IMR-90 (cell line): ENCODE measurements around the gene CACNA2D3. TPM values are rescaled to one million over a fixed set of nuclear protein-coding genes. Genes with fewer than 3 reads are reported as not detected.

Source experiments
- ATAC-seq: fragments of 200-7000 bp; cut with Tn5 transposase; 2 replicates; pipeline ENCODE4 v1.9.1; 2020; ENCODE audit warnings: low read depth, mild to moderate bottlenecking, moderate library complexity
- BruUV-seq: library from RNA; stranded (reverse); fragments of 400-500 nt; replicated peaks from 2 replicates; lab custom pipeline; 2021; lab: Mats Ljungman, UMichigan
- CTCF ChIA-PET: fragments of 300-600 bp; formaldehyde crosslinking; extraction: SDS; loops from one replicate; lab custom pipeline; 2021; ENCODE audit warnings: antibody characterized with exemption; lab: Yijun Ruan, JAX
- POLR2A ChIA-PET: fragments of 300-600 bp; sonication (Branson Sonifier 250); formaldehyde crosslinking; loops from one replicate; lab custom pipeline; 2022; ENCODE audit warnings: antibody characterized with exemption; ENCODE audit not compliant: unreplicated experiment; lab: Charles Lee
- DNase-seq: peaks from one replicate; pipeline ENCODE4 v3.0.0; 2013
- H2AFZ ChIP-seq: replicated peaks from 2 replicates; pipeline ENCODE3; 2013; ENCODE audit warnings: low read length, mild to moderate bottlenecking; ENCODE audit not compliant: poor library complexity
- H2AK5ac ChIP-seq: 2 replicates; pipeline ENCODE4 v1.6.1; 2013; ENCODE audit warnings: low read depth, low read length, inconsistent platforms
- H2AK9ac ChIP-seq: replicated peaks from 2 replicates; pipeline ENCODE3; 2013; ENCODE audit warnings: mild to moderate bottlenecking, low read depth, low read length, moderate library complexity; ENCODE audit not compliant: poor library complexity
- H2BK120ac ChIP-seq: 2 replicates; pipeline ENCODE4 v1.6.1; 2013; ENCODE audit warnings: low read depth, low read length, inconsistent platforms
- H2BK15ac ChIP-seq: 3 replicates; pipeline ENCODE4 v1.6.1; 2013; ENCODE audit warnings: low read depth, low read length, inconsistent platforms
- H2BK20ac ChIP-seq: 2 replicates; pipeline ENCODE4 v1.6.1; 2013; ENCODE audit warnings: low read depth, mild to moderate bottlenecking, inconsistent platforms, low read length, moderate library complexity
- H2BK5ac ChIP-seq: 2 replicates; pipeline ENCODE4 v1.6.1; 2013; ENCODE audit warnings: mild to moderate bottlenecking, low read depth, low read length, inconsistent platforms; ENCODE audit not compliant: poor library complexity, severe bottlenecking
- H3K14ac ChIP-seq: replicated peaks from 2 replicates; pipeline ENCODE4 v1.6.1; 2013; ENCODE audit warnings: low read depth, low read length, inconsistent platforms
- H3K18ac ChIP-seq: 2 replicates; pipeline ENCODE4 v1.6.1; 2013; ENCODE audit warnings: low read depth, low read length, control low read depth
- H3K23ac ChIP-seq: 2 replicates; pipeline ENCODE4 v1.6.1; 2013; ENCODE audit warnings: low read depth, low read length, inconsistent platforms
- H3K27ac ChIP-seq: 2 replicates; pipeline ENCODE4 v1.5.1; 2013; ENCODE audit warnings: mild to moderate bottlenecking, control low read depth, low read length; ENCODE audit not compliant: insufficient read depth
- H3K27me3 ChIP-seq: 2 replicates; pipeline ENCODE4 v1.6.1; 2013; ENCODE audit warnings: low read length; ENCODE audit not compliant: control insufficient read depth, insufficient read depth
- H3K36me3 ChIP-seq: 2 replicates; pipeline ENCODE4 v1.6.1; 2013; ENCODE audit warnings: low read length, mixed read lengths; ENCODE audit not compliant: control insufficient read depth, insufficient read depth
- H3K4ac ChIP-seq: 2 replicates; pipeline ENCODE4 v1.6.1; 2013; ENCODE audit warnings: low read depth, low read length, inconsistent platforms
- H3K4me1 ChIP-seq: 2 replicates; pipeline ENCODE4 v1.6.1; 2013; ENCODE audit warnings: low read length, mixed read lengths; ENCODE audit not compliant: control insufficient read depth, insufficient read depth
- H3K4me2 ChIP-seq: 2 replicates; pipeline ENCODE4 v1.6.1; 2013; ENCODE audit warnings: low read depth, mild to moderate bottlenecking, control low read depth, low read length, moderate library complexity
- H3K4me3 ChIP-seq: 2 replicates; pipeline ENCODE4 v1.5.1; 2013; ENCODE audit warnings: low read depth, mild to moderate bottlenecking, control low read depth, low read length, moderate library complexity; ENCODE audit not compliant: insufficient read depth
- H3K56ac ChIP-seq: 2 replicates; pipeline ENCODE4 v1.6.1; 2013; ENCODE audit warnings: low read length, inconsistent platforms; ENCODE audit not compliant: insufficient read depth; ENCODE audit errors: extremely low read depth
- H3K79me1 ChIP-seq, 2 experiments: 2 replicates each; pipeline ENCODE4 v1.6.1; 2013; ENCODE audit warnings: low read length in 2 of 2, inconsistent platforms in 1 of 2, low read depth in 1 of 2
- H3K9ac ChIP-seq: 2 replicates; pipeline ENCODE4 v1.6.1; 2013; ENCODE audit warnings: low read depth, low read length, control low read depth
- H3K9me1 ChIP-seq: 2 replicates; pipeline ENCODE4 v1.6.1; 2013; ENCODE audit warnings: low read length, inconsistent platforms; ENCODE audit not compliant: insufficient read depth
- H3K9me3 ChIP-seq: 2 replicates; pipeline ENCODE4 v1.6.1; 2013; ENCODE audit warnings: low read length; ENCODE audit not compliant: control insufficient read depth, insufficient read depth
- H4K20me1 ChIP-seq: 2 replicates; pipeline ENCODE4 v1.6.1; 2013; ENCODE audit warnings: low read length, inconsistent platforms; ENCODE audit not compliant: insufficient read depth
- H4K5ac ChIP-seq: 2 replicates; pipeline ENCODE4 v1.6.1; 2013; ENCODE audit warnings: mild to moderate bottlenecking, low read depth, low read length, control low read depth
- H4K8ac ChIP-seq, 2 experiments: 2 replicates each; pipeline ENCODE4 v1.6.1; 2013; ENCODE audit warnings: low read depth in 2 of 2, low read length in 2 of 2, control low read depth in 1 of 2, inconsistent platforms in 1 of 2
- H4K91ac ChIP-seq: 2 replicates; pipeline ENCODE4 v1.6.1; 2013; ENCODE audit warnings: low read depth, low read length, inconsistent platforms; ENCODE audit not compliant: insufficient read depth
- CHD1 ChIP-seq: IDR thresholded peaks from 2 replicates; pipeline ENCODE4 v1.6.1; 2012; ENCODE audit warnings: low read depth, low read length, improper control_type of control experiment
- MAFK ChIP-seq: IDR thresholded peaks from 2 replicates; pipeline ENCODE4 v1.6.1; 2012; ENCODE audit warnings: low read depth, low read length, improper control_type of control experiment
- RAD21 ChIP-seq: IDR thresholded peaks from 2 replicates; pipeline ENCODE4 v1.6.1; 2012; ENCODE audit warnings: low read length, improper control_type of control experiment
- SMC3 ChIP-seq: fragments of 150-350 bp; IDR thresholded peaks from 2 replicates; pipeline ENCODE4 v1.6.1; 2016; ENCODE audit warnings: low read depth, mild to moderate bottlenecking, antibody characterized with exemption, low read length, moderate library complexity
- WGBS, 2 experiments: methylation state at CpG; one replicate each; pipeline versions ENCODE4 v1.1.5 to v1.1.7; 2013; ENCODE audit warnings: missing lambda C conversion rate in 2 of 2; ENCODE audit not compliant: insufficient read length in 1 of 2; ENCODE audit errors: extremely low coverage in 2 of 2; 5-methylcytosine and 5-hydroxymethylcytosine counted together
- dilution Hi-C: fragments of 300-500 bp; cut with HindIII; formaldehyde crosslinking; loops from one replicate; pipeline ENCODE4 v1.14.3; 2018; ENCODE audit warnings: low sequenced_read_pairs; ENCODE audit not compliant: unreplicated experiment
- in situ Hi-C: fragments of 300-500 bp; cut with MboI; formaldehyde crosslinking; loops from 3 replicates; pipeline ENCODE4 v1.14.3; 2019; ENCODE audit warnings: low sequenced_read_pairs, inconsistent platforms, mixed read lengths
- intact Hi-C: fragments of 100-400 bp; cut with micrococcal nuclease; formaldehyde crosslinking; loops from 2 replicates; pipeline ENCODE4 v1.10.0; 2022
- polyA plus RNA-seq, 3 experiments: library from polyadenylated mRNA; depleted of rRNA; stranded (reverse); fragments of >200 nt; gene quantifications; 2 replicates each; pipeline ENCODE4 v1.2.3, GENCODE V29; 2012; ENCODE audit warnings: low replicate concordance in 1 of 3
- total RNA-seq: library from RNA; depleted of rRNA; stranded (reverse); fragments of >200 nt; gene quantifications from 2 replicates; pipeline ENCODE4 v1.2.3, GENCODE V29; 2012
- TF ChIP-seq, protein P1 (sequence below): fragments of 150-350 bp; IDR thresholded peaks from 2 replicates; pipeline ENCODE4 v1.6.1; 2017; ENCODE audit warnings: mild to moderate bottlenecking, antibody characterized with exemption, low read length, low read depth

CACNA2D3 gene
- total and polyA plus RNA-seq, 2 of the 4 experiments (the other 2 are of a cell fraction), result 0.36 to 0.41 TPM

DNA sequence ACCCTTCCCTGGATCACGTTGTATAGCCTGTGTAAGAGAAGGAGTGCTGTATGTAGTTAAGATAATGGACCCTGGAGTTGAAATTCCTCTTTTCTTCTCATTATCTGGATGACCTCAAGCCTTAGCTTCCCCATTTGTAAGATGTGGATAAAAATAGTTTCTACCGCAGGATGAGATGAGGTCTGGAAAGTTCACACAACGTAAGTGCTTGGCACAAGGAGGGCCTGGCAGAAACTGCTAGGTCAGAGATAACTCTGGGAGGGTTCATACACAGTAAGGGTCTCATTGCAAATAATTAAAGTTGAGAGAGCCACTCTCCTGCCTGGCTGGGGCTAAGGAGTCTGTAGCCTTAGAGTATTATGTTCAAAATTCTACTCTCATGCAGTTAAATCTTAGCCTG lies 591.1 kb downstream of the CACNA2D3 start:
- Histone ChIP-seq H3K36me3 (no peaks in the 10 kb centered on the region), H2AFZ (no peak overlapping the region), H3K9ac (no peak overlapping the region), H4K91ac (no peak overlapping the region), H2BK120ac (no peak overlapping the region), H2BK20ac (no peak overlapping the region), H3K4me1 (no peaks in the 10 kb centered on the region), H3K9me1 (peaks cover 4% of the 10 kb centered on the region; the same call in 1 of the 2 replicates), H3K27ac (no peak overlapping the region), H2AK5ac (no peak overlapping the region), H3K4ac (no peak overlapping the region), H3K27me3 (no peaks in the 10 kb centered on the region), H3K14ac (no peak overlapping the region), H3K56ac (no peak overlapping the region), H3K9me3 (no peaks in the 10 kb centered on the region), H3K23ac (no peak overlapping the region), H4K8ac (no peak overlapping the region), H3K4me2 (no peak overlapping the region), H2AK9ac (no peak overlapping the region), H4K20me1 (no peaks in the 10 kb centered on the region), H3K79me1 (no peaks in the 10 kb centered on the region), H3K18ac (no peak overlapping the region), H3K4me3 (no peak overlapping the region), H2BK5ac (no peak overlapping the region), H2BK15ac (no peak overlapping the region), H4K5ac (no peak overlapping the region; the same call in 1 of the 2 replicates)
- ATAC-seq, result no peak
- WGBS, 2 experiments, result no CpG with 5 or more reads among the region's 3 CpGs
- intact Hi-C loops (no loop called here), dilution Hi-C loops (no loop called here), in situ Hi-C loops (no loop called here)
- TF ChIP-seq MAFK (no peak), RAD21 (no peak), SMC3 (no peak), CHD1 (no peak)
- TF ChIP-seq, protein P1, sequence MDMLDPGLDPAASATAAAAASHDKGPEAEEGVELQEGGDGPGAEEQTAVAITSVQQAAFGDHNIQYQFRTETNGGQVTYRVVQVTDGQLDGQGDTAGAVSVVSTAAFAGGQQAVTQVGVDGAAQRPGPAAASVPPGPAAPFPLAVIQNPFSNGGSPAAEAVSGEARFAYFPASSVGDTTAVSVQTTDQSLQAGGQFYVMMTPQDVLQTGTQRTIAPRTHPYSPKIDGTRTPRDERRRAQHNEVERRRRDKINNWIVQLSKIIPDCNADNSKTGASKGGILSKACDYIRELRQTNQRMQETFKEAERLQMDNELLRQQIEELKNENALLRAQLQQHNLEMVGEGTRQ, result no peak
- POLR2A ChIA-PET, result no interaction called here
- CTCF ChIA-PET, result no interaction called here
- no peak for DNase-seq
- BruUV-seq, result no TSS peak
